Measurements from ENCODE around the gene SIRPB2. TPM values are rescaled to one million over a fixed set of nuclear protein-coding genes. Genes with fewer than 3 reads are reported as not detected.

SIRPB2 gene
- total RNA-seq, 1 donor from 2014 or later = 8.6 TPM

GRCh38 chr20:1535420-1536175, 44.4 kb upstream of the SIRPB2 start:
- no peak overlapping the region for H3K4me3 ChIP-seq
- H3K27me3 ChIP-seq = no peaks in the 10 kb centered on the region
- intact Hi-C loops (cut with DNase I) = no loop called here
- no peak for DNase-seq (ENCODE audit: low spot score in 2 of 2)
- H3K4me1 ChIP-seq = no peaks in the 10 kb centered on the region
- H3K36me3 ChIP-seq = no peaks in the 10 kb centered on the region
- no peaks in the 10 kb centered on the region for H3K9me3 ChIP-seq
- H3K27ac ChIP-seq = no peak overlapping the region
- no peak for TF ChIP-seq CTCF (IDR thresholded peaks at IDR 0.05)

GRCh38 chr20:1534526-1534925, 43.3 kb upstream of the SIRPB2 start:
- intact Hi-C loops (cut with DNase I) = no loop called here
- H3K27ac ChIP-seq = no peak overlapping the region
- no peaks in the 10 kb centered on the region for H3K4me1 ChIP-seq
- H3K9me3 ChIP-seq = no peaks in the 10 kb centered on the region
- H3K27me3 ChIP-seq = no peaks in the 10 kb centered on the region
- no peaks in the 10 kb centered on the region for H3K36me3 ChIP-seq
- no peak for TF ChIP-seq CTCF (IDR thresholded peaks at IDR 0.05)
- H3K4me3 ChIP-seq = no peak overlapping the region
- no peak for DNase-seq (ENCODE audit: low spot score in 2 of 2)

GRCh38 chr20:1533059-1533458, 41.8 kb upstream of the SIRPB2 start:
- no peak overlapping the region for H3K27ac ChIP-seq
- TF ChIP-seq CTCF (IDR thresholded peaks at IDR 0.05) = no peak
- no peak overlapping the region for H3K4me3 ChIP-seq
- H3K36me3 ChIP-seq = no peaks in the 10 kb centered on the region
- intact Hi-C loops (cut with DNase I) = no loop called here
- H3K27me3 ChIP-seq = no peaks in the 10 kb centered on the region
- DNase-seq (ENCODE audit: low spot score in 2 of 2) = no peak
- no peaks in the 10 kb centered on the region for H3K4me1 ChIP-seq
- no peaks in the 10 kb centered on the region for H3K9me3 ChIP-seq

- no peaks in the 10 kb centered on the region for H3K36me3 ChIP-seq
- intact Hi-C loops (cut with DNase I) = no loop called here
- TF ChIP-seq CTCF (IDR thresholded peaks at IDR 0.05) = no peak
- no peak overlapping the region for H3K4me3 ChIP-seq
- no peaks in the 10 kb centered on the region for H3K9me3 ChIP-seq
- H3K27me3 ChIP-seq = no peaks in the 10 kb centered on the region
- DNase-seq (ENCODE audit: low spot score in 2 of 2) = no peak
- no peak overlapping the region for H3K27ac ChIP-seq
- no peaks in the 10 kb centered on the region for H3K4me1 ChIP-seq
These were observed 37.6 kb upstream of the SIRPB2 start for GRCh38 chr20:1528811-1529210.

- no peak overlapping the region for H3K27ac ChIP-seq
- no peaks in the 10 kb centered on the region for H3K9me3 ChIP-seq
- no peaks in the 10 kb centered on the region for H3K36me3 ChIP-seq
- no peak for DNase-seq (ENCODE audit: low spot score in 2 of 2)
- H3K4me1 ChIP-seq = no peaks in the 10 kb centered on the region
- H3K27me3 ChIP-seq = no peaks in the 10 kb centered on the region
- H3K4me3 ChIP-seq = no peak overlapping the region
- no peak for TF ChIP-seq CTCF (IDR thresholded peaks at IDR 0.05)
- intact Hi-C loops (cut with DNase I) = no loop called here
These were observed 36.7 kb upstream of the SIRPB2 start for GRCh38 chr20:1527923-1528322.

- no peak for TF ChIP-seq CTCF (IDR thresholded peaks at IDR 0.05)
- intact Hi-C loops (cut with DNase I) = no loop called here
- Histone ChIP-seq H3K27ac (no peak overlapping the region), H3K4me1 (no peaks in the 10 kb centered on the region), H3K4me3 (no peak overlapping the region), H3K9me3 (no peaks in the 10 kb centered on the region), H3K36me3 (no peaks in the 10 kb centered on the region), H3K27me3 (no peaks in the 10 kb centered on the region)
- DNase-seq (ENCODE audit: low spot score in 2 of 2) = no peak
These were observed 35.7 kb upstream of the SIRPB2 start for GRCh38 chr20:1526896-1527295.
